Retina (tissue), 1 donor: ENCODE measurements around the gene SPTBN1.
"Not testable (repeated sequence)": the region's sequence is repeated elsewhere in the genome, so short reads cannot be mapped to it uniquely, and the experiment has no call there.

Experiments
- DNase-seq: peaks from one replicate; pipeline ENCODE4 v3.0.0-alpha.2; 2016

Gene SPTBN1

GRCh38 chr2:54680397-54681041, 224.4 kb downstream of the SPTBN1 start:
- DNase-seq: no peak

- DNase-seq: no peak
These were observed 225.3 kb downstream of the SPTBN1 start for GRCh38 chr2:54681416-54681815.

DNA sequence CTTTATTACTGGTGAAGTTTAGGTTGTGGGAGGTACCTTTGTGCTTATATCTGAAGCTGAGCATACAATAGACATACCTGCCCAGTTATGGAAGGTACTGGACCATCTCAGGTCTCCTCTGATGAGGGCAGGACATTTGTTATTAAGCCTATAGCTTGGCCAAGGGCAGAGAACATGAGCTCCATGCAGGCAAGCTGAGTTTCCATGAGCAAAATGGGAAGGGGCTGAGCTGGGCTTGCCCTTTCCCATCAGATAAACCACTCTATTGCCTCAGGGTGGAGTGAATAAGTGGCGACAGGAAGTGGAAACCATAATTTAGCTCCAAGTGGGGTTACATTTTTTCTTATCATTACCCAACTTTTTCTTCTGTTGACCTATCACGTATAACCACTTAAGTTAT, 227.5 kb downstream of the SPTBN1 start:
- no peak for DNase-seq

DNA sequence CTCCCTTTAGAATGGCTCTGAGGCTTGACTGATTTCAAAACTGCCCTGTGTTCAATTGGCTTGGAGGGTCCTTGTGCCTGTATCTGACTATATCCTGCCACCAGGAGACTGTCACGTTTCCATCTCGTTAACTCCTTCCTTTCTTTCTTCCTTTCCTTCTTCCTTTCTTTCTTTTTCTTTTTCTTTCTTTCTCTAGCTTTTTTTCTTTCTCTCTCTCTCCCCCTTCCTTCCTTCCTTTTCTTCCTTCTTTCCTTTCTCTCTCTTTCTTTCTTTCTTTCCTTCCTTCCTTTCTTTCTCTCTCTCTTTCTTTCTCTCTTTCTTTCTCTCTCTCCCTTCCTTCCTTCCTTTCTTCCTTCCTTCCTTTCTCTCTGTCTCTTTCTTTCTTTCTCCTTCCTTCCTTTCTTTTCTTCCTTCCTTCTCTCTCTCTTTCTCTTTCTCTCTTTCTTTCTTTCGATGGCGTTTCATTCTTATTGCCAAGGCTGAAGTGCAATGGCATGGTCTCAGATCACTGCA, 229.2 kb downstream of the SPTBN1 start:
- DNase-seq: no peak

DNA sequence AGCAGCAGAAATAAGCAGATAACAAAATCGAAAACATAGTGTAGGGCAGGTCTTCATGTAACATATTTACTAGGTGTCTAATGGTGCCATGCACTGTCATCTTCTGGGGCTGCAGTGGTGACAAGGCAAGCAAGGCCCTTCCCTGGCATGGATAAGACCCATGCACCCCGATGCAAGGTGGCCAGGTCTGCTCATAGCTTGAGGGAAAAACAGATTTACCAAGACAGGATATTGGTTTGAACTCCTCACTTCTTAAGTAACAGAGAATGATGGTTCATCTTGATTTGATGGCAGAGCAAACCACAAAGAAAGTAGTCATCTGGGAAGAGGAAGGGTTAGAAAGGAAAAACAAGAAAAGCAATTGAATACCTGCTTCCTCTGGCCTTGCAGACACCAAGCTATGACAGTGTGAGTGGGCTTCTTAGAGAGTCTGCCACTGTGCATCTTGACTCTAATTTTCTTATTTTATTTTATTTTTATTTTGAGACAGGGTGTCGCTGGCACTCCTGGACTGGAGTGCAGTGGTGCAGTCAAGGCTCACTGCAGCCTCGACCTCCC, 231.5 kb downstream of the SPTBN1 start:
- DNase-seq: no peak

GRCh38 chr2:54691445-54692135, 235.5 kb downstream of the SPTBN1 start:
- DNase-seq: no peak

- DNase-seq: no peak
These were observed 236.4 kb downstream of the SPTBN1 start for GRCh38 chr2:54692556-54692955.

DNA sequence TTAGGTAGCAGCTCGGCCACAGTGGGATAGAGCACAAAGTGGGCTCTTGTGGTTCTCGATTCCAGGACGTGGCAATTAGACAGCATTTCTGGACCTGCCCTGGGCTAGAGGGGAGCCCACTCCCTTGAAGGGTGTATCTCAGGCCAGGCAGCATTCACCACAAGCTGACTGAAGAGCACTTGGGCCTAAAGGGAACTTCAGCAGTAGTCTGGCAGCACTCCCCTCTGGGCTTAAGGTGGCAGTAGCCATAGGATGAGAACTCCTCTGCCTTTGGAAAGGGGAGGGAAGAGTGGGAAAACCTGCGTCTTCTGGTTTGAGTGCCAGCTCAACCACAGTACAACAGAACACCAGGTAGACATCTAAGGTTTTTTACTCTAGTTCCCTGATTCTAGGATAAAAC, 239.3 kb downstream of the SPTBN1 start:
- no peak for DNase-seq

DNA sequence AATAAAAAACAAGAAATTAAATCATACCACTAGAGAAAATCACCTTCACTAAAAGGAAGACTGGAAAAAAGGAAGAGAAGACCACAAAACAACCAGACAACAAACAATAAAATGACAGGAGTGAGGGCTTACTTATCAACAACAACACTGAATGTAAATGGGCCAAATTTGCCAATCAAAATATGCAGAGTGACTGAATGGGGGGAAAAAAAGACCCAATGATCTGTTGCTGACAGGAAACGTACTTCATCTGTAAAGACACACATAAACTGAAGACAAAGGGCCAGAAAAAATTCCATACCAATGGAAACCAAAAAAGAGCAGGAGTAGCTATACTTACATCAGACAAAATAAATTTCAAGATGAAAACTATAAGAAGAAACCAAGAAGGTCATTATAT, 241.8 kb downstream of the SPTBN1 start:
- no peak for DNase-seq

DNA sequence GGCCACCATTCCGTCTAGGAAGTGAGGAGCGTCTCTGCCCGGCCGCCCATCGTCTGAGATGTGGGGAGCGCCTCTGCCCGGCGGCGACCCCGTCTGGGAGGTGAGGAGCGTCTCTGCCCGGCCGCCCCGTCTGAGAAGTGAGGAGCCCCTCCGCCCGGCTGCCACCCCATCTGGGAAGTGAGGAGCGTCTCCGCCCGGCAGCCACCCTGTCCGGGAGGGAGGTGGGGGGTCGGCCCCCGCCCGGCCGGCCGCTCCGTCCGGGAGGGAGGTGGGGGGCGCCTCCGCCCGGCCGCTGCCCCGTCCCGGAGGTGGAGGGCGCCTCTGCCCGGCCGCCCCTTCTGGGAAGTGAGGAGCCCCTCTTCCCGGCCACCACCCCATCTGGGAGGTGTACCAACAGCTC, 242.8 kb downstream of the SPTBN1 start:
- not testable (repeated sequence) for DNase-seq

- no peak for DNase-seq
These were observed 243.5 kb downstream of the SPTBN1 start for GRCh38 chr2:54699665-54700064.

DNA sequence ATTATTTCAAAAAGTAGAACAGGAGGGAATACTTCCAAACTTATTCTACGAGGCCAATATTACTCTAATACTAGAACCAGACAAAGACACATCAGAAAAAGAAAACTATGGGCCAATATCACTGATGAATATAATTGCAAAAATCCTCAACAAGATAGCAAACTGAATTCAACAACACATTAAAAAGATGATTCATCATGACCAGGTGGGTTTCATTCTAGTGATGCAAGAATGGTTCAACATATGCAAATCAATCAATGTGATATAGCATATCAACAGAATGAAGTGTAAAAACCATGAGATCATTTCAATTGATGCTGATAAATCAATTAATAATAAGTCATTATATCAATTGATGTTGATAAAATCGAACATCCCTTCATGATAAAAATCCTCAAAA, 244.9 kb downstream of the SPTBN1 start:
- DNase-seq: no peak

- peak; percentile 5 for DNase-seq
These were observed 248.1 kb downstream of the SPTBN1 start for GRCh38 chr2:54704238-54704637.

GRCh38 chr2:54704688-54705605, 248.8 kb downstream of the SPTBN1 start:
- DNase-seq: peak; percentile 9

DNA sequence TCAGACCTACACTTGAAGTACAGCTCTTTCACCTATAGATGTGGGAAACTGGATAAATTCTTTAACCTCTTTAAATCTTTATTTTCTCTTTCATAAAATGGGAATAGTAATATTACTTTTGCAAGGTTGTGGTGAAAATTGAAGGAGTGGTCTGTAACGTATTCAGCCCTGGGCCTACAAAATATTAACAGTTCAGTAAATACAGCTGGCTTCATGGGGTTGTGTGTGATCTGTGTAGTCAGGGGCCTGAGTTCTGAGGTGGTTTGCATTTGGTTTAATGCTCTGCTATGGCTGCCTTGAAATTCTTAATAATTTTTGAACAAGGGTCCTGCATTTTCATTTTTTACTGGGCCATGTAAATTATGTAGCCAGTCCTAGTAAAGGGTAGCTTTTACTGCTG, 250.5 kb downstream of the SPTBN1 start:
- no peak for DNase-seq

- DNase-seq: peak; percentile 91
These were observed 252.6 kb downstream of the SPTBN1 start for GRCh38 chr2:54708584-54709335.

DNA sequence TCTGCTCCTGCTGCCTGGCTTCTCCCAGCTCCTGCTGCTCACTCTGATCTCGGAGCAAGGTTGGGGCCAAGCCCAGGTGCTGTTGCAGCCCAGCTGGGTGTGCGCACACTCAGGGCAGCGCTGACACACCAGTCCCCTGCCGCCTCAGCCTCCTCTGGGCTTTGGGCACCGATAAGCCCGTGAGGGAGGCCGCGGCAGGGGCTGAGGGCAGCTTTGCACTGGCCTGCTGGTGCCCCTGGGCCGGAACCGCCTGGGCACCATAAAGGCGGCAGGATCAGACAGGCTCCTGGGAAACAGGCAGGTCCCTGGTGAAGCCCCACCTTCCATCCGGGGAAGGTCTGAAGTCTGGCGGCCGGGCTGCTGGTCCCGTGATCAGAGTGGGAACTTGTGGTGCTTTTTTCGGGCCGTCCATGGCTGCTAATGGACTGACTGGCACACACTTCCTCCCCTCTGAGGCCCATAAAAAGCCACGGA, 253.2 kb downstream of the SPTBN1 start:
- no peak for DNase-seq

DNA sequence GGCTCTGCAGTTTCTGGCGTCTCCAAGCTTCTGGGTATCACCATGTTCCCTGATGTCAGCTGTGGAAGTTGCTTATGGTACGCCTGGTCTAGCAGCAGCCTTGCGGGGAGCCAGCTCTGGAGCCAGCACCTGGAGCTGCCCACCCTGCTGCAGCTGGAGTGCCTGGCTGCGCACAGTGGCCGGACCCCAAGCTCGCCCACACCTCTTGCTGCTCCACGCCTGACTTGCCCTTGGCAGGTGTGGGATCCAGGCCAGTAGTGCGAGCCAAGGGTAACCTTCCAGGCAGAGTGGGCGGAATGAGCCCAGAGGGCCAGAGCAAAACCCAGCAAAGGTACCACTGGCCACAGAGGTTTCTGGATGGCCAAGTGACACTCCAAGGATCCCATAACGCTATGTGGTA, 254.1 kb downstream of the SPTBN1 start:
- no peak for DNase-seq

- DNase-seq: no peak
These were observed 256.4 kb downstream of the SPTBN1 start for GRCh38 chr2:54712516-54712915.

DNA sequence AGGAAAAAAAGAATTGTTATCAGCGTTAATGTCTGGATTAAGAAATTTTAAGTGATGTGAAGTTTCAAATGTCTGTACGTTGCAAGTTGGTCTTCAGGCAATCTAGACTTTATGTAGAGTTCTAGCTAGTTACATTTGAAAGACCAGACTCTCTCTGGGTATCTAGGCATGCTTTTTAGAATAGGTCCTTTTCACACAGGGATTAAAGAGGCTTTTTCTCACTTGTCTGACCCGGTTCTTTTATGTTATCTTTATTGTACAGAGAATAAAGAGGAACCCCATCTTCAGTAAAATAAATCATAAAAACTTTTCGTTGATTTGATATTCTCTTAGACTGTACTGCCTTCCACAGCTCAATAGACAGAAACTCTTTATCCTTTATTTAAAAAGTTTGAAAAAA, 258.9 kb downstream of the SPTBN1 start:
- DNase-seq: no peak

DNA sequence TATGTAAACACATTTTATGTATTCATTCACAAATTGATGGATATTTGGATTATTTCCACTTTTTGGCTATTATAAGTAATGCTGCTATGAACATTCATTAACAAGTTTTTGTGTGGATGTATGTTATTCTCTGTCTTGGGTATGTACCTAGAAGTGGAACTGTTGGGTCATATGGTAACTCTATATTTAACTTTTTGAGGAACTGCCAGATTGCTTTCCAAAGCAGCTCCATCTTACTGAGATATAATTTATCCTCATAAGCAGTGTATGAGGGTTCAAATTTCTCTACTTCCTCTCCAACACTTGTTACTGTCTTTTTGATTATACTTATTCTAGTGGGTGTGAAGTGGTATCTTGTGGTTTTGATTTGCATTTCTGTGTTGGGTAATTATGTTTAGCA, 260.2 kb downstream of the SPTBN1 start:
- no peak for DNase-seq

- no peak for DNase-seq
These were observed 264.4 kb downstream of the SPTBN1 start for GRCh38 chr2:54720563-54720962.
